ENCODE results near the gene KIF26B.
A peak's percentile ranks its signal among the peaks of the same experiment; 100 is the strongest.
"Not testable (repeated sequence)": the region's sequence is repeated elsewhere in the genome, so short reads cannot be mapped to it uniquely, and the experiment has no call there.

The KIF26B gene

DNA sequence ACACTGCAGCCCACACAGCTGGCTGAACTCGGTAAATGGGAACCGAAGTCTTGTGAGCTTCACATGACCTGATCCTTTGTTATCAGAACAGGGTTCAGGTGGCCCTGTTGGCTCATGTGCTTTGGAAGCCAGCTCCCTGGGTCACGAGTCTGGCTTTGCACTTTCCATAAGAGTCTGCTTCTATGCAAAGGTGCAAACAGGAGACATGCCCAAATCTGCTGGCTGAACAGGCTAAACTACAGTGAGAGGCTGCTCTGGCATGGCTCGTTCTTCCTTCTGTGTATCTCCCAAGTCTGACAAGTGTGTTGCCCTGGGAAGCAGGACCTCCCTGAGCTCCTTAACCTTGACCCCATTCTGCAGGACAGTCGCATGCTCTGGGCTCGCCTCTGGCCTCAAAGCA, 549.6 kb downstream of the KIF26B start:
- TF ChIP-seq, protein P1, sequence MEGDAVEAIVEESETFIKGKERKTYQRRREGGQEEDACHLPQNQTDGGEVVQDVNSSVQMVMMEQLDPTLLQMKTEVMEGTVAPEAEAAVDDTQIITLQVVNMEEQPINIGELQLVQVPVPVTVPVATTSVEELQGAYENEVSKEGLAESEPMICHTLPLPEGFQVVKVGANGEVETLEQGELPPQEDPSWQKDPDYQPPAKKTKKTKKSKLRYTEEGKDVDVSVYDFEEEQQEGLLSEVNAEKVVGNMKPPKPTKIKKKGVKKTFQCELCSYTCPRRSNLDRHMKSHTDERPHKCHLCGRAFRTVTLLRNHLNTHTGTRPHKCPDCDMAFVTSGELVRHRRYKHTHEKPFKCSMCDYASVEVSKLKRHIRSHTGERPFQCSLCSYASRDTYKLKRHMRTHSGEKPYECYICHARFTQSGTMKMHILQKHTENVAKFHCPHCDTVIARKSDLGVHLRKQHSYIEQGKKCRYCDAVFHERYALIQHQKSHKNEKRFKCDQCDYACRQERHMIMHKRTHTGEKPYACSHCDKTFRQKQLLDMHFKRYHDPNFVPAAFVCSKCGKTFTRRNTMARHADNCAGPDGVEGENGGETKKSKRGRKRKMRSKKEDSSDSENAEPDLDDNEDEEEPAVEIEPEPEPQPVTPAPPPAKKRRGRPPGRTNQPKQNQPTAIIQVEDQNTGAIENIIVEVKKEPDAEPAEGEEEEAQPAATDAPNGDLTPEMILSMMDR (conservative IDR thresholded peaks at IDR 0.05; ENCODE audit: low read depth) = no peak
- ChIA-PET CTCF (interaction anchor here (0.6 kb wide), 1 partner anchor 299 kb away, joined by 3 read pairs; no protein-coding TSS in a partner anchor), POLR2A (ENCODE audit: low non-redundant PET) (no interaction called here)
- DNase-seq (ENCODE audit: low spot score) = no peak
- no peak overlapping the region for H3K27ac ChIP-seq

DNA sequence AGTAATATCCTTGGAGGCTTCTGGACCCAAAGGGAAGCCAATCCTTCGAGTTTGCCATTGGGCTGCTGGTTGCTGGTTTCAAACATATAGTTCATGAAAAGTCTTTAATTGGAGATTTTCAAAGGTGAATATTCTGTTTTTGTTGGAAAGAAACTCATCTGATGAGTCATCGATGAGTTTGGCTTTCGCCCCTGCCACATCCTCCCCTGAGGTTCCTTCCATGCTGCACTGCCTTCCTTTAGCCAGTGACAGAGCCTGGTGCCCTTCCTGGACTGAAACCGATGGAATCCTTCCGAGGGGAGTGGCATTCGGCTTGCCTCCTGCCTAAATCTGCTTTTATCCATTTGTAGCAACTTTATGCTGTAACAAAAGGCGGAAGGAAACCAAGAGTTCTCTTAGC, 550.0 kb downstream of the KIF26B start:
- TF ChIP-seq, protein P1 (conservative IDR thresholded peaks at IDR 0.05; ENCODE audit: low read depth) = no peak
- ChIA-PET POLR2A (ENCODE audit: low non-redundant PET) (no interaction called here), CTCF (no interaction called here)
- peak; percentile 5 for DNase-seq (ENCODE audit: low spot score)
- no peak overlapping the region for H3K27ac ChIP-seq

DNA sequence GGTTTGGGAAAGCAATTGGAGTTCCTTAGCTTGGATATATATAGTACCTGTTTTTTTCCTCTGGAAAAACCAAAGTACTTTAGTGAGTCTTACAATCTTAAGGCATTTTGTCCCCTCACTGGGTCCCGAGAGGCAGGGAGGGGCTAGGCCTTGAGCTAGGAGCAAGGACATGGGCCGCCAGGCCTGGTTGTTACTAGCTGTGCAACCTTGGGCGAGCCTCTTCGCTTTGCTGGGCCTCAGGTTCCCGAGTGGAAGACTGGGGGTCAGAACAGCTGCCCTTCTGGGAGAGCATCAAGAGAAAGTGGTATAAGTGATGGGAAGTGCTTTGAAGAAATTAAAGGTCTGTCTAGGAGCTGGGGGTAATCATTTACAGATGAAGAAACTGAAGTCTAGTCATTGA, 553.2 kb downstream of the KIF26B start:
- DNase-seq (ENCODE audit: low spot score) = no peak
- CTCF ChIA-PET = interaction anchor here (0.7 kb wide), 1 partner anchor 491 kb away, joined by 4 read pairs; no protein-coding TSS in a partner anchor
- POLR2A ChIA-PET (ENCODE audit: low non-redundant PET) = no interaction called here
- TF ChIP-seq, protein P1 (conservative IDR thresholded peaks at IDR 0.05; ENCODE audit: low read depth) = no peak
- H3K27ac ChIP-seq = no peak overlapping the region

GRCh38 chr1:245710961-245711903, 556.4 kb downstream of the KIF26B start:
- no peak overlapping the region for H3K27ac ChIP-seq
- POLR2A ChIA-PET (ENCODE audit: low non-redundant PET) = no interaction called here
- no peak for DNase-seq (ENCODE audit: low spot score)
- TF ChIP-seq, protein P1 (conservative IDR thresholded peaks at IDR 0.05; ENCODE audit: low read depth) = no peak
- CTCF ChIA-PET = no interaction called here

DNA sequence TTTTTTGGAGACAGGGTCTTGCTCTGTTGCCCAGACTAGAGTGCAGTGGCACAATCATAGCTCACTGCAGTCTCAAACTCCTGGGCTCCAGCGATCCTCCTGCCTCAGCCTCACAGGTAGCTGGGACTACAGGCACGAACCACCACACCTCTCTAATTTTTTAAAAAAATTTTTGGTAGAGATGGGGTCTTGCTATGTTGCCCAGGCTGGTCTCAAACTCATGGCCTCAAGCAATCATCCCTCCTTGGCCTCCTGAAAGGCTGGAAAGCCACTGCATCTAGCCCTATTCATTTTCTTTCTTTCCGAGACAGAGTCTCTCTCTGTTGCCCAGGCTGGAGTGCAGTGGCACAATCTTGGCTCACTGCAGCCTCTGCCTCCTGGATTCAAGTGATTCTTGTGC, 559.2 kb downstream of the KIF26B start:
- CTCF ChIA-PET; POLR2A ChIA-PET (ENCODE audit: low non-redundant PET); H3K27ac ChIP-seq; DNase-seq (ENCODE audit: low spot score): not testable (repeated sequence)

GRCh38 chr1:245715291-245715701, 560.5 kb downstream of the KIF26B start:
- CTCF ChIA-PET = interaction anchor here (0.5 to 1.1 kb wide), 3 partner anchors 559 to 1161 kb away, joined by 3 to 6 read pairs (median 4); no protein-coding TSS in a partner anchor
- POLR2A ChIA-PET (ENCODE audit: low non-redundant PET) = no interaction called here
- TF ChIP-seq, protein P1 (conservative IDR thresholded peaks at IDR 0.05; ENCODE audit: low read depth) = no peak
- no peak overlapping the region for H3K27ac ChIP-seq
- no peak for DNase-seq (ENCODE audit: low spot score)

- ChIA-PET POLR2A (ENCODE audit: low non-redundant PET) (no interaction called here), CTCF (interaction anchor here (0.6 to 1.1 kb wide), 2 partner anchors 560 to 1161 kb away, joined by 3 to 4 read pairs; no protein-coding TSS in a partner anchor)
- DNase-seq (ENCODE audit: low spot score) = peak; percentile 59
- TF ChIP-seq, protein P1 (conservative IDR thresholded peaks at IDR 0.05; ENCODE audit: low read depth) = no peak
- no peak overlapping the region for H3K27ac ChIP-seq
These were observed 561.2 kb downstream of the KIF26B start for GRCh38 chr1:245715970-245716369.
